Colonic mucosa (tissue), 4 donors: ENCODE data around the gene R3HDM2. TPM values are rescaled to one million over a fixed set of nuclear protein-coding genes. Genes with fewer than 3 reads are reported as not detected.
"Not testable (repeated sequence)": the region's sequence is repeated elsewhere in the genome, so short reads cannot be mapped to it uniquely, and the experiment has no call there.

Experiments used
- DNase-seq: peaks from one replicate; pipeline ENCODE4 v3.0.0-alpha.2; 2020
- H3K27ac ChIP-seq: fragments of 200-600 bp; one replicate; pipeline ENCODE4 v1.8.0; 2021
- H3K27me3 ChIP-seq: fragments of 200-600 bp; one replicate; pipeline ENCODE4 v1.8.0; 2021
- H3K36me3 ChIP-seq: fragments of 200-600 bp; one replicate; pipeline ENCODE4 v1.8.0; 2021
- H3K4me1 ChIP-seq: fragments of 200-600 bp; one replicate; pipeline ENCODE4 v1.8.0; 2021; ENCODE audit warnings: mild to moderate bottlenecking
- H3K4me3 ChIP-seq: fragments of 200-600 bp; one replicate; pipeline ENCODE4 v1.8.0; 2021
- H3K9ac ChIP-seq, 2 donors: one replicate each; pipeline ENCODE4 v1.7.0; 2013; ENCODE audit warnings: control low read depth in 2 of 2, low read depth in 2 of 2, low read length in 2 of 2
- H3K9me3 ChIP-seq: fragments of 200-600 bp; one replicate; pipeline ENCODE4 v1.8.0; 2021
- intact Hi-C: fragments of 100-400 bp; cut with DNase I; formaldehyde crosslinking; loops from one replicate; pipeline ENCODE4 v1.14.1; 2022
- total RNA-seq, 2 donors: library from RNA; stranded (reverse); fragmentation: NEBNext Ultra II Directional in 1 of 2; extraction: Animal tissue kit (Norgen Biotek cat#: 25700) in 1 of 2; gene quantifications; one replicate each; pipeline ENCODE4 v1.2.1, GENCODE V29; 2021
- TF ChIP-seq, protein P1 (sequence below): fragments of 200-600 bp; IDR thresholded peaks from one replicate; pipeline ENCODE4 v1.8.0; 2022; ENCODE audit warnings: antibody characterized with exemption, mild to moderate bottlenecking
- donor health status: healthy.
- donor health status: DM: no; HTN: no; CAD: no.
- donor health status: DM: no; HTN: no; CAD: no.

R3HDM2 gene
- total RNA-seq, 2 donors from 2014 or later: 41.0 to 60.4 TPM

DNA sequence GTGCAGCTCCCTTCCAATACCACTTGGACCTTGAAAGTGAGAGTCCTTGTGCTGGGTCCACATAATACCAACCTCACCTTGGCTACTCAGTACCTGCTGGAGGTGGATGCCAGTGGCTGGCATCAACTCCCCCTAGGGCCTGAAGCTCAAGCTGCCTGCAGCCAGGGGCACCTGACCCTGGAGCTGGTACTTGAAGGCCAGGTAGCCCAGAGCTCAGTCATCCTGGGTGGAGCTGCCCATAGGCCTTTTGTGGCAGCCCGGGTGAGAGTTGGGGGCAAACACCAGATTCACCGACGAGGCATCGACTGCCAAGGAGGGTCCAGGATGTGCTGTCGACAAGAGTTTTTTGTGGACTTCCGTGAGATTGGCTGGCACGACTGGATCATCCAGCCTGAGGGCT, 18.5 kb upstream of the R3HDM2 start:
- no peak overlapping the region for H3K9ac ChIP-seq
- no peak overlapping the region for H3K4me3 ChIP-seq
- TF ChIP-seq, protein P1, sequence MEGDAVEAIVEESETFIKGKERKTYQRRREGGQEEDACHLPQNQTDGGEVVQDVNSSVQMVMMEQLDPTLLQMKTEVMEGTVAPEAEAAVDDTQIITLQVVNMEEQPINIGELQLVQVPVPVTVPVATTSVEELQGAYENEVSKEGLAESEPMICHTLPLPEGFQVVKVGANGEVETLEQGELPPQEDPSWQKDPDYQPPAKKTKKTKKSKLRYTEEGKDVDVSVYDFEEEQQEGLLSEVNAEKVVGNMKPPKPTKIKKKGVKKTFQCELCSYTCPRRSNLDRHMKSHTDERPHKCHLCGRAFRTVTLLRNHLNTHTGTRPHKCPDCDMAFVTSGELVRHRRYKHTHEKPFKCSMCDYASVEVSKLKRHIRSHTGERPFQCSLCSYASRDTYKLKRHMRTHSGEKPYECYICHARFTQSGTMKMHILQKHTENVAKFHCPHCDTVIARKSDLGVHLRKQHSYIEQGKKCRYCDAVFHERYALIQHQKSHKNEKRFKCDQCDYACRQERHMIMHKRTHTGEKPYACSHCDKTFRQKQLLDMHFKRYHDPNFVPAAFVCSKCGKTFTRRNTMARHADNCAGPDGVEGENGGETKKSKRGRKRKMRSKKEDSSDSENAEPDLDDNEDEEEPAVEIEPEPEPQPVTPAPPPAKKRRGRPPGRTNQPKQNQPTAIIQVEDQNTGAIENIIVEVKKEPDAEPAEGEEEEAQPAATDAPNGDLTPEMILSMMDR: no peak
- no peaks in the 10 kb centered on the region for H3K4me1 ChIP-seq
- intact Hi-C loops: no loop called here
- H3K27ac ChIP-seq: no peak overlapping the region
- DNase-seq: no peak
- H3K27me3 ChIP-seq: no peaks in the 10 kb centered on the region
- no peaks in the 10 kb centered on the region for H3K36me3 ChIP-seq
- H3K9me3 ChIP-seq: no peaks in the 10 kb centered on the region

DNA sequence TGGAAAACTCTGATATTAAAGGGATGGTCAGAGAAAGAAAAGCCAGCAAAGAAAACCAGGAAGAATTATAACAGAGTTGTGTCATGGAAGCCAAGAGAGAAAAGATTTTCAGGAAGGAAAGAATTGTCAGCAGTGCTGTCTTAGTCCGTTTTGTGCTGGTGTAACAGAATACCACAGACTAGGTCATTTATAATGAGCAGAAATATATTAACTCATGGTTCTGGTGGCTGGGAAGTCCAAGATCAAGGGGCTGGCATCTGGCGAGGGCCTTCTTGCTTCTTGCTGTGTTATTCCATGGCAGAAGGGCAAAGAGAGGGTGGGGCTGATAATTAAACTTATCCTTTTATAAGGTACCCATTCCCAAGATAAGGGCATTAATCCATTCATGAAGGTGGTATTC, 17.8 kb upstream of the R3HDM2 start:
- no peak overlapping the region for H3K9ac ChIP-seq
- TF ChIP-seq, protein P1: no peak
- no peak for DNase-seq
- no peak overlapping the region for H3K27ac ChIP-seq
- intact Hi-C loops: no loop called here
- no peaks in the 10 kb centered on the region for H3K9me3 ChIP-seq
- H3K4me1 ChIP-seq: no peaks in the 10 kb centered on the region
- no peaks in the 10 kb centered on the region for H3K27me3 ChIP-seq
- H3K4me3 ChIP-seq: no peak overlapping the region
- no peaks in the 10 kb centered on the region for H3K36me3 ChIP-seq

DNA sequence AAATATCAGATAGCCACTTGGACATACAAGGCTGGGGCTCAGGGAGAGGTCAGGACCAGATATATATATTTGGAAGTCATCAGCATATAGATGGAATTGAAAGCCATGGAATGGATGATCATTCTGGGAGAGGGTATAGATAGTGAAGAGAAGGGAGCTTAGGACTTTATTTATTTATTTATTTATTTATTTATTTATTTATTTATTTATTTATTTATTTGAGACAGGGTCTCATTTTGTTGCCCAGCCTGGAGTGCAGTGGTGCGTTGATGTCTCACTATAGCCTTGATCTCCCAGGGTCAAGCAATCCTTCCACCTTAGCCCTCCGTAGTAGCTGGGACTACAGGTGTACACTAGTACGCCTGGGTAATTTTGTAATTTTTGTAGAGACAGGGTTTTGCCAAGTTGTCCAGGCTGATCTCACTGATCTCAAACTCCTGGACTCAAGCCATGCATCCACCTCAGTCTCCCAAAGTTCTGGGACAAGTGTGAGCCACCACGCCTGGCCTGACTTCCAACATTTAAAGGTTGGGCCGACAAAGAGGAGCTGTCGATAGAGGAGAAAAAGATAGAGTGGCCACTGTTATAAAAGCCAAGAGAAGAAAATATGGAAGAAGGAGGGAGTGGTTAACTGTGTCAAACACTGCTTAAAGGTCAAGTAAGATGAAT, 15.6 kb upstream of the R3HDM2 start:
- H3K9ac ChIP-seq: no peak overlapping the region
- intact Hi-C loops: no loop called here
- no peaks in the 10 kb centered on the region for H3K4me1 ChIP-seq
- TF ChIP-seq, protein P1: no peak
- no peaks in the 10 kb centered on the region for H3K36me3 ChIP-seq
- DNase-seq: no peak
- H3K9me3 ChIP-seq: no peaks in the 10 kb centered on the region
- no peak overlapping the region for H3K4me3 ChIP-seq
- H3K27ac ChIP-seq: no peak overlapping the region
- no peaks in the 10 kb centered on the region for H3K27me3 ChIP-seq

DNA sequence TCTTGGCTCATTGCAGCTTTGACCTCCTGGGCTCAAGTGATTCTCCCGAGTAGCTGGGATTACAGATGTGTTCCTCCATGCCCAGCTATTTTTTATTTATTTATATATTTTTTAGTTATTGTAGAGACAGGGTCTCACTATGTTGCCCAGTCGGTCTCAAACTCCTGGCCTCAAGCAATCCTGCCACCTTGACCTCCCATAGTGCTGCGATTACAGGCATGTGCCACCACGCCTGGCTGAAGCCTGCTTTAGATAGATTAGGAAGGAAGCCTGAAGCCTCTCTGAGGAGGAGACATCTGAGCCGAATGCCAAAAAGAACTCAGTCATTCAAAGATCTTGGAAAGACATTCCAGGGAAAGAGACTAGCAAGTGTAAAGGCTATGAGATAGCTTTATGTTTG, 13.9 kb upstream of the R3HDM2 start:
- TF ChIP-seq, protein P1: no peak
- no peak overlapping the region for H3K9ac ChIP-seq
- DNase-seq: no peak
- no peaks in the 10 kb centered on the region for H3K4me1 ChIP-seq
- intact Hi-C loops: no loop called here
- H3K4me3 ChIP-seq: no peak overlapping the region
- H3K27me3 ChIP-seq: no peaks in the 10 kb centered on the region
- H3K36me3 ChIP-seq: no peaks in the 10 kb centered on the region
- H3K9me3 ChIP-seq: no peaks in the 10 kb centered on the region
- H3K27ac ChIP-seq: no peak overlapping the region

DNA sequence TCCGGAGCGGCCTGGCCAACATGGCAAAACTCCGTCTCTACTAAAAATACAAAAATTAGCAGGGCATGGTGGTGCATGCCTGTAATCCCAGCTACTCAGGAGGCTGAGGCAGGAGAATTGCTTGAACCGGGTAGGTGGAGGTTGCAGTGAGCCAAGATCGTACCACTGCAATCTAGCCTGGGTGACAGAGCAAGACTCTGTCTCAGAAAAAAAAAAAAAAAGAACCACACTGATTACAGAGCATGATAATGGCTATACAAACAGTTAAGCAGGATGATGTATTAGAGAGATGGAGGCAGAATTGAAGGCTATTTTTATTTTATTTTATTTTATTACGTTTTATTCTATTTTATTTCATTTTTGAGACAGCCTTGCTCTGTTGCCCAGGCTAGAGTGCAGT, 13.5 kb upstream of the R3HDM2 start:
- intact Hi-C loops, H3K4me1 ChIP-seq, H3K27ac ChIP-seq, H3K9ac ChIP-seq, H3K36me3 ChIP-seq, DNase-seq, H3K27me3 ChIP-seq, H3K9me3 ChIP-seq, H3K4me3 ChIP-seq: not testable (repeated sequence)

DNA sequence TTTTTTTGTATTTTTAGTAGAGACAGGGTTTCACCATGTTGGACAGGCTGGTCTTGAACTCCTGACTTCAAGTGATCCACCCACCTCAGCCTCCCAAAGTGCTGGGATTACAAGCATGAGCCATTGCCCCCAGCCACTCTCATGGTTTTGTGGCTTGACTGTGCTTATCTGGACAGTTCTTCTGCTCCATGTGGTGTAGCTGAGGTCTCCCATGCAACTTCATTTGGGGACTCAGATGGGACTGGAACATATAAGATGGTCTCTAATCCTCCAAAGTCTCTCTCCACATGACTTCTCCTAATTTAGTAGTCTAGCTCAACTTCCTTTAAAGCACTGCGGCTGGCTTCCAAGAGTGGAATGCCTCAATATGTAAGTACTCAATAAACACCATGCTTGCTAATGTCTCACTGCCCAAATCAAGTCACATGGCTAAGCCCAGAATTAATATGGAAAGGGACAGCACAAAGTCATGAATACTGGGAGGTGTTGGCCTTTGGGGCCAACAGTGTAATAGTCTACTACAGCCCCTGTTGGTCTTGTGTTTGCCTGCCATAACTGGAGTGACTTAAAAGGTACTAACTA, 11.1 kb upstream of the R3HDM2 start:
- H3K9ac ChIP-seq: no peak overlapping the region
- no peaks in the 10 kb centered on the region for H3K36me3 ChIP-seq
- no peaks in the 10 kb centered on the region for H3K4me1 ChIP-seq
- no peak for DNase-seq
- H3K27ac ChIP-seq: no peak overlapping the region
- no peak overlapping the region for H3K4me3 ChIP-seq
- H3K27me3 ChIP-seq: no peaks in the 10 kb centered on the region
- H3K9me3 ChIP-seq: no peaks in the 10 kb centered on the region
- intact Hi-C loops: no loop called here
- TF ChIP-seq, protein P1: no peak

DNA sequence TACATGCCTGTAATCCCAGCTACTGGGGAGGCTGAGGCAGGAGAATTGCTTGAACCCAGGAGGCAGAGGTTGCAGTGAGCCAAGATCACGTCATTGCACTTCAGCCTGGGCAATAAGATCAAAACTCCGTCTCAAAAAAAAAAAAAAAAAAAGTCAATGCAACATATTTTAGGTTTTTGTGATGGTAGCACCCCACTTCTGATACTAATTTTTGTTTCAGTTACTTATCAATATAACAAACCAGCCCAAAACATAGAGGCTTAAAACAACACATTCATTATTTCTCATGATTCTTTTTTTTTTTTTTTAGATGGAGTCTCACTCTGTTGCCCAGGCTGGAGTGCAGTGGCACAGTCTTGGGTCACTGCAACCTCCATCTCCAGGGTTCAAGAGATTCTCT, 10.6 kb upstream of the R3HDM2 start:
- H3K27me3 ChIP-seq, H3K9me3 ChIP-seq, H3K4me3 ChIP-seq, intact Hi-C loops, H3K9ac ChIP-seq, H3K36me3 ChIP-seq, H3K4me1 ChIP-seq, DNase-seq, H3K27ac ChIP-seq: not testable (repeated sequence)
